Lung (tissue), 12 donors: ENCODE measurements around the gene TXLNG. TPM values are rescaled to one million over a fixed set of nuclear protein-coding genes. Genes with fewer than 3 reads are reported as not detected.

Source experiments
- ATAC-seq: fragments of 200-7000 bp; cut with Tn5 transposase; one replicate; pipeline ENCODE4 v1.9.1; 2020; ENCODE audit warnings: moderate number of reproducible peaks; ENCODE audit not compliant: insufficient read depth, low FRiP score
- DNase-seq, 3 donors: peaks; one replicate each; pipeline ENCODE4 v3.0.0-alpha.2; 2013 to 2017
- H3K27ac ChIP-seq, 2 donors: one replicate each; pipeline ENCODE4 v1.5.1; 2013; ENCODE audit warnings: mild to moderate bottlenecking in 2 of 2, moderate library complexity in 2 of 2, control low read depth in 1 of 2, inconsistent platforms in 1 of 2, low read depth in 1 of 2, low read length in 1 of 2
- H3K27me3 ChIP-seq, 3 donors: one replicate each; pipeline ENCODE4 v1.5.1; 2013; ENCODE audit warnings: low read length in 2 of 3; ENCODE audit not compliant: control insufficient read depth in 3 of 3, insufficient read depth in 3 of 3
- H3K36me3 ChIP-seq, 4 donors: one replicate each; pipeline ENCODE4 v1.5.1; 2013; ENCODE audit warnings: low read length in 4 of 4, mild to moderate bottlenecking in 1 of 4, moderate library complexity in 1 of 4; ENCODE audit not compliant: control insufficient read depth in 4 of 4, insufficient read depth in 4 of 4
- H3K4me1 ChIP-seq, 5 donors: one replicate each; pipeline ENCODE4 v1.5.1; 2013; ENCODE audit warnings: low read length in 5 of 5, mild to moderate bottlenecking in 2 of 5, moderate library complexity in 1 of 5; ENCODE audit not compliant: control insufficient read depth in 5 of 5, insufficient read depth in 5 of 5
- H3K4me3 ChIP-seq: one replicate; pipeline ENCODE4 v1.5.1; 2013; ENCODE audit warnings: mild to moderate bottlenecking, control low read depth, moderate library complexity
- H3K9ac ChIP-seq, 2 donors: one replicate each; pipeline ENCODE4 v1.5.1; 2013; ENCODE audit warnings: low read length in 2 of 2, control low read depth in 1 of 2; ENCODE audit not compliant: insufficient read depth in 1 of 2
- H3K9me3 ChIP-seq, 4 donors: one replicate each; pipeline ENCODE4 v1.5.1; 2013; ENCODE audit warnings: low read length in 3 of 4, mild to moderate bottlenecking in 1 of 4, moderate library complexity in 1 of 4; ENCODE audit not compliant: control insufficient read depth in 4 of 4, insufficient read depth in 3 of 4
- CTCF ChIP-seq: IDR thresholded peaks from 2 replicates; pipeline ENCODE4 v1.5.1; 2012; ENCODE audit warnings: mild to moderate bottlenecking; ENCODE audit errors: control extremely low read depth, extremely low read depth
- WGBS, 2 donors: extraction: QIAGEN DNeasy Blood & Tissue Kit; methylation state at CpG; one replicate each; pipeline ENCODE4 v1.1.7; 2013; 5-methylcytosine and 5-hydroxymethylcytosine counted together
- polyA plus RNA-seq, 2 donors: library from polyadenylated mRNA; stranded (reverse); fragments of 200-250 nt; gene quantifications; one replicate each; pipeline ENCODE4 v1.2.1, GENCODE V29; 2013
- total RNA-seq, 2 donors: library from RNA; depleted of rRNA in 1 of 2; stranded (reverse); fragments of >200 nt in 1 of 2; gene quantifications; one replicate each; pipeline ENCODE4 v1.2.1, GENCODE V29; 2014 to 2021
- donor health status: control.
- donor health status: control.
- donor health status: Bipolar disorder and iron deficiency.
- donor health status: healthy.
- donor health status: DM: yes; HTN: yes; CAD: no.

TXLNG gene
- total and polyA plus RNA-seq, 4 donors = 7.5 to 15.4 (median 9.6) TPM

- Histone ChIP-seq H3K4me1 (no peaks in the 10 kb centered on the region), H3K9me3 (no peaks in the 10 kb centered on the region), H3K4me3 (no peak overlapping the region), H3K27ac (no peak overlapping the region), H3K36me3 (peaks cover 2 to 16% (median 2%) of the 10 kb centered on the region in 4 donors), H3K9ac (no peak overlapping the region), H3K27me3 (peaks cover 0 to 32% (median 2%) of the 10 kb centered on the region in 3 donors)
- ATAC-seq = no peak
- no peak for DNase-seq
- TF ChIP-seq CTCF = no peak
- WGBS, 2 donors = 70 to 86% methylated on average over 5 of the region's 5 CpGs
These were observed 33.4 kb downstream of the TXLNG start for GRCh38 chrX:16819634-16820033.

GRCh38 chrX:16822723-16823122 is 36.5 kb downstream of the TXLNG start:
- no peak for TF ChIP-seq CTCF
- whole genome bisulfite sequencing, 2 donors = 74 to 84% methylated on average over 2 of the region's 2 CpGs

GRCh38 chrX:16825264-16826035 is 39.2 kb downstream of the TXLNG start:
- no peak for ATAC-seq

More at GRCh38 chrX:16822723-16823122, 36.5 kb downstream of the TXLNG start:
- no peak overlapping the region for H3K9ac ChIP-seq
- ATAC-seq (no peak), DNase-seq (no peak)
- H3K4me3 ChIP-seq = no peak overlapping the region
- no peaks in the 10 kb centered on the region for H3K4me1 ChIP-seq
- no peaks in the 10 kb centered on the region for H3K9me3 ChIP-seq
- H3K27me3 ChIP-seq = peaks cover 0 to 17% (median 5%) of the 10 kb centered on the region in 3 donors
- no peak overlapping the region for H3K27ac ChIP-seq
- peaks cover 2 to 14% (median 2%) of the 10 kb centered on the region in 4 donors for H3K36me3 ChIP-seq

More at GRCh38 chrX:16825264-16826035, 39.2 kb downstream of the TXLNG start:
- no peak overlapping the region for H3K4me3 ChIP-seq
- 82 to 89% methylated on average over 8 of the region's 8 CpGs for WGBS, 2 donors
- peaks cover 0 to 11% (median 8%) of the 10 kb centered on the region in 3 donors for H3K27me3 ChIP-seq
- no peaks in the 10 kb centered on the region for H3K9me3 ChIP-seq
- no peak for DNase-seq
- peaks cover 2 to 13% (median 3%) of the 10 kb centered on the region in 4 donors for H3K36me3 ChIP-seq
- H3K9ac ChIP-seq = no peak overlapping the region
- no peak for TF ChIP-seq CTCF
- H3K4me1 ChIP-seq = peaks cover 0 to 3% (median 0%) of the 10 kb centered on the region in 5 donors
- H3K27ac ChIP-seq = no peak overlapping the region
